Ascending aorta (tissue), 2 donors: ENCODE measurements around the gene ZFPL1. TPM values are rescaled to one million over a fixed set of nuclear protein-coding genes. Genes with fewer than 3 reads are reported as not detected.
A peak's percentile ranks its signal among the peaks of the same experiment; 100 is the strongest.

Experiments
- DNase-seq, 2 donors: peaks; one replicate each; pipeline ENCODE4 v3.0.0-alpha.2; 2019; ENCODE audit warnings: low spot score in 2 of 2
- H3K27ac ChIP-seq, 2 donors: fragments of 200-600 bp; sonication (generic); one replicate each; pipeline ENCODE4 v1.5.1; 2016 to 2017; ENCODE audit warnings: mild to moderate bottlenecking in 1 of 2
- H3K27me3 ChIP-seq: fragments of 200-600 bp; sonication (generic); one replicate; pipeline ENCODE4 v1.5.1; 2017
- H3K36me3 ChIP-seq, 2 donors: fragments of 200-600 bp; sonication (generic); one replicate each; pipeline ENCODE4 v1.5.1; 2016
- H3K4me1 ChIP-seq, 2 donors: fragments of 200-600 bp; sonication (generic); one replicate each; pipeline ENCODE4 v1.5.1; 2016 to 2017; ENCODE audit warnings: mild to moderate bottlenecking in 1 of 2
- H3K4me3 ChIP-seq, 2 donors: fragments of 200-600 bp; sonication (generic); one replicate each; pipeline ENCODE4 v1.5.1; 2016 to 2017; ENCODE audit warnings: mild to moderate bottlenecking in 1 of 2
- H3K9me3 ChIP-seq, 2 donors: fragments of 200-600 bp; sonication (generic); one replicate each; pipeline ENCODE4 v1.5.1; 2016
- CTCF ChIP-seq, 3 experiments: fragments of 200-600 bp in 2 of 3; fragments of 450-650 bp in 1 of 3; sonication (generic) in 2 of 3; IDR thresholded peaks; one replicate each; pipeline ENCODE4 v1.5.1; 2016 to 2019; ENCODE audit warnings: antibody characterized with exemption in 3 of 3, mild to moderate bottlenecking in 1 of 3, moderate library complexity in 1 of 3
- intact Hi-C: fragments of 100-400 bp; cut with DNase I; formaldehyde crosslinking; loops from one replicate; pipeline ENCODE4 v1.15.1; 2023
- total RNA-seq: library from RNA; depleted of rRNA; stranded (reverse); fragments of >200 nt; gene quantifications from one replicate; pipeline ENCODE4 v1.1.0, GENCODE V29; 2016

Gene ZFPL1
- total RNA-seq, 1 donor from 2014 or later, result 93.6 TPM

GRCh38 chr11:65095974-65096806 is 12.2 kb downstream of the ZFPL1 start, which contains the start of gene VPS51:
Gene VPS51 (plus strand): TSS chr11:65096214. CDS start chr11:65096251, 37 bp downstream.
- Histone ChIP-seq H3K4me1 (peaks cover 3 to 15% of the 10 kb centered on the region in 2 donors), H3K4me3 (peak within 1 kb of the TSS; percentile 73 to 80), H3K27ac (peak within 1 kb of the TSS; percentile 86 to 95), H3K27me3 (no peaks in the 10 kb centered on the region), H3K9me3 (no peaks in the 10 kb centered on the region), H3K36me3 (peaks cover 0 to 5% of the 10 kb centered on the region in 2 donors)
- peak; percentile 66 to 94 for DNase-seq
- intact Hi-C loops, result loop anchor here (1.0 to 5.0 kb wide), 5 partner anchors 12 to 179 kb away; partner anchors contain the start of genes ARL2, ATG2A, CDCA5 and SNX15
- TF ChIP-seq CTCF (IDR thresholded peaks at IDR 0.05), result peak in 1 of 3 experiments; percentile 20

- Histone ChIP-seq H3K27me3 (no peaks in the 10 kb centered on the region), H3K4me1 (peaks cover 3 to 15% of the 10 kb centered on the region in 2 donors), H3K9me3 (no peaks in the 10 kb centered on the region), H3K36me3 (peaks cover 0 to 5% of the 10 kb centered on the region in 2 donors), H3K27ac (peak overlapping the region; percentile 86 to 95), H3K4me3 (peak overlapping the region; percentile 73 to 80)
- intact Hi-C loops, result loop anchor here (1.0 to 5.0 kb wide), 5 partner anchors 13 to 180 kb away; partner anchors contain the start of genes ARL2, ATG2A, CDCA5 and SNX15
- TF ChIP-seq CTCF (IDR thresholded peaks at IDR 0.05), result no peak
- no peak for DNase-seq
These were observed 12.9 kb downstream of the ZFPL1 start for GRCh38 chr11:65096926-65097325.

- no peak overlapping the region for H3K27ac ChIP-seq
- no peak for TF ChIP-seq CTCF (IDR thresholded peaks at IDR 0.05)
- no peaks in the 10 kb centered on the region for H3K27me3 ChIP-seq
- intact Hi-C loops, result no loop called here
- H3K36me3 ChIP-seq, result peaks cover 3 to 9% of the 10 kb centered on the region in 2 donors
- H3K4me3 ChIP-seq, result no peak overlapping the region
- H3K9me3 ChIP-seq, result no peaks in the 10 kb centered on the region
- no peak for DNase-seq
- H3K4me1 ChIP-seq, result peaks cover 3 to 21% of the 10 kb centered on the region in 2 donors
These were observed 16.8 kb downstream of the ZFPL1 start for GRCh38 chr11:65100674-65101350.

GRCh38 chr11:65102142-65103095 is 18.4 kb downstream of the ZFPL1 start:
- no peak for TF ChIP-seq CTCF (IDR thresholded peaks at IDR 0.05)
- Histone ChIP-seq H3K4me3 (no peak overlapping the region), H3K27ac (peak overlapping the region; percentile 32 to 45), H3K9me3 (no peaks in the 10 kb centered on the region), H3K36me3 (peaks cover 5 to 11% of the 10 kb centered on the region in 2 donors), H3K4me1 (peaks cover 0 to 13% of the 10 kb centered on the region in 2 donors), H3K27me3 (no peaks in the 10 kb centered on the region)
- no peak for DNase-seq
- intact Hi-C loops, result no loop called here

- Histone ChIP-seq H3K4me3 (no peak overlapping the region), H3K27ac (no peak overlapping the region)
These were observed 19.5 kb downstream of the ZFPL1 start for GRCh38 chr11:65103476-65103875.

More at GRCh38 chr11:65103476-65103875, 19.5 kb downstream of the ZFPL1 start:
- Histone ChIP-seq H3K4me1 (peaks cover 0 to 9% of the 10 kb centered on the region in 2 donors), H3K36me3 (peaks cover 16% of the 10 kb centered on the region in 2 donors), H3K9me3 (no peaks in the 10 kb centered on the region), H3K27me3 (no peaks in the 10 kb centered on the region)
- intact Hi-C loops, result no loop called here
- DNase-seq, result no peak
- no peak for TF ChIP-seq CTCF (IDR thresholded peaks at IDR 0.05)
